Kidney (tissue), 14 donors: Measurements from ENCODE around the gene ATP5F1D. TPM values are rescaled to one million over a fixed set of nuclear protein-coding genes. Genes with fewer than 3 reads are reported as not detected.
A peak's percentile ranks its signal among the peaks of the same experiment; 100 is the strongest.

Experiments used
- DNase-seq, 5 donors: peaks; one replicate each; pipeline ENCODE4 v3.0.0-alpha.2; 2013 to 2020
- FAIRE-seq: peaks from 2 replicates; lab custom pipeline; 2012; peaks lifted over from hg19 to GRCh38; lab: Jason Lieb, UNC
- H3K27ac ChIP-seq, 2 donors: one replicate each; pipeline ENCODE4 v1.7.0; 2013; ENCODE audit warnings: low read depth in 2 of 2, low read length in 2 of 2, inconsistent platforms in 1 of 2
- H3K27me3 ChIP-seq: one replicate; pipeline ENCODE4 v1.7.1; 2013; ENCODE audit warnings: low read length, inconsistent platforms; ENCODE audit not compliant: control insufficient read depth, insufficient read depth
- H3K36me3 ChIP-seq, 3 donors: one replicate each; pipeline versions ENCODE4 v1.7.0 to v1.7.1; 2013; ENCODE audit warnings: low read length in 3 of 3, control low read depth in 1 of 3, inconsistent platforms in 1 of 3; ENCODE audit not compliant: insufficient read depth in 3 of 3, control insufficient read depth in 2 of 3
- H3K4me1 ChIP-seq, 3 donors: one replicate each; pipeline versions ENCODE4 v1.7.0 to v1.7.1; 2013; ENCODE audit warnings: low read length in 3 of 3, inconsistent platforms in 1 of 3, low read depth in 1 of 3; ENCODE audit not compliant: control insufficient read depth in 2 of 3, insufficient read depth in 2 of 3
- H3K4me3 ChIP-seq, 3 donors: one replicate each; pipeline versions ENCODE4 v1.7.0 to v1.8.1; 2013; ENCODE audit warnings: low read length in 3 of 3, control low read depth in 1 of 3, inconsistent platforms in 1 of 3
- H3K9ac ChIP-seq, 3 donors: one replicate each; pipeline versions ENCODE4 v1.7.0 to v1.7.1; 2013; ENCODE audit warnings: low read length in 3 of 3, control low read depth in 1 of 3, inconsistent platforms in 1 of 3
- H3K9me3 ChIP-seq, 3 donors: one replicate each; pipeline versions ENCODE4 v1.7.0 to v1.7.1; 2013; ENCODE audit warnings: low read length in 3 of 3, control low read depth in 1 of 3, inconsistent platforms in 1 of 3; ENCODE audit not compliant: control insufficient read depth in 2 of 3, insufficient read depth in 1 of 3
- intact Hi-C: fragments of 100-400 bp; cut with DNase I; formaldehyde crosslinking; loops from one replicate; pipeline ENCODE4 v1.11.1; 2022
- polyA plus RNA-seq: library from polyadenylated mRNA; stranded (reverse); fragments of 350-450 nt; fragmentation: Illumina TruSeq; extraction: RNeasy Lipid Tissue Mini Kit (QIAGEN cat#74804); gene quantifications from one replicate; pipeline ENCODE4 v1.2.3, GENCODE V29; 2014; ENCODE audit warnings: low read depth, low replicate concordance; ENCODE audit not compliant: insufficient read depth
- total RNA-seq: library from RNA; stranded (reverse); fragmentation: NEBNext Ultra II Directional; extraction: Animal tissue kit (Norgen Biotek cat#: 25700); gene quantifications from one replicate; pipeline ENCODE4 v1.2.1, GENCODE V29; 2021
- TF ChIP-seq, protein P1 (sequence below): IDR thresholded peaks from 3 replicates; pipeline ENCODE4 v1.5.1; 2012; ENCODE audit warnings: mild to moderate bottlenecking, moderate library complexity, borderline replicate concordance; ENCODE audit not compliant: insufficient read depth; ENCODE audit errors: extremely low read depth
- donor health status: control.
- donor health status: control.
- donor health status: control.
- donor health status: control.
- donor health status: control.
- donor health status: DM: yes; HTN: yes; CAD: no.
- donor health status: Normal renal cell carcinoma (clear cell type).

Gene ATP5F1D
- total and polyA plus RNA-seq, 2 donors from 2014 or later, result 183 to 641 TPM

- peaks cover 3 to 15% (median 4%) of the 10 kb centered on the region in 3 donors for H3K36me3 ChIP-seq
- TF ChIP-seq, protein P1, sequence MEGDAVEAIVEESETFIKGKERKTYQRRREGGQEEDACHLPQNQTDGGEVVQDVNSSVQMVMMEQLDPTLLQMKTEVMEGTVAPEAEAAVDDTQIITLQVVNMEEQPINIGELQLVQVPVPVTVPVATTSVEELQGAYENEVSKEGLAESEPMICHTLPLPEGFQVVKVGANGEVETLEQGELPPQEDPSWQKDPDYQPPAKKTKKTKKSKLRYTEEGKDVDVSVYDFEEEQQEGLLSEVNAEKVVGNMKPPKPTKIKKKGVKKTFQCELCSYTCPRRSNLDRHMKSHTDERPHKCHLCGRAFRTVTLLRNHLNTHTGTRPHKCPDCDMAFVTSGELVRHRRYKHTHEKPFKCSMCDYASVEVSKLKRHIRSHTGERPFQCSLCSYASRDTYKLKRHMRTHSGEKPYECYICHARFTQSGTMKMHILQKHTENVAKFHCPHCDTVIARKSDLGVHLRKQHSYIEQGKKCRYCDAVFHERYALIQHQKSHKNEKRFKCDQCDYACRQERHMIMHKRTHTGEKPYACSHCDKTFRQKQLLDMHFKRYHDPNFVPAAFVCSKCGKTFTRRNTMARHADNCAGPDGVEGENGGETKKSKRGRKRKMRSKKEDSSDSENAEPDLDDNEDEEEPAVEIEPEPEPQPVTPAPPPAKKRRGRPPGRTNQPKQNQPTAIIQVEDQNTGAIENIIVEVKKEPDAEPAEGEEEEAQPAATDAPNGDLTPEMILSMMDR, result no peak
- peak overlapping the region; percentile 92 for H3K27ac ChIP-seq
- peaks cover 0 to 34% (median 16%) of the 10 kb centered on the region in 3 donors for H3K4me1 ChIP-seq
- peak overlapping the region; percentile 36 to 60 (median 48) for H3K4me3 ChIP-seq
- H3K9ac ChIP-seq, result peak overlapping the region in 1 of 3 donors; percentile 55
- DNase-seq, result no peak
- no peak for FAIRE-seq
- no peaks in the 10 kb centered on the region for H3K27me3 ChIP-seq
- no peaks in the 10 kb centered on the region for H3K9me3 ChIP-seq
- intact Hi-C loops, result no loop called here
Observed at GRCh38 chr19:1249990-1250436, 8.5 kb downstream of the ATP5F1D start.

DNA sequence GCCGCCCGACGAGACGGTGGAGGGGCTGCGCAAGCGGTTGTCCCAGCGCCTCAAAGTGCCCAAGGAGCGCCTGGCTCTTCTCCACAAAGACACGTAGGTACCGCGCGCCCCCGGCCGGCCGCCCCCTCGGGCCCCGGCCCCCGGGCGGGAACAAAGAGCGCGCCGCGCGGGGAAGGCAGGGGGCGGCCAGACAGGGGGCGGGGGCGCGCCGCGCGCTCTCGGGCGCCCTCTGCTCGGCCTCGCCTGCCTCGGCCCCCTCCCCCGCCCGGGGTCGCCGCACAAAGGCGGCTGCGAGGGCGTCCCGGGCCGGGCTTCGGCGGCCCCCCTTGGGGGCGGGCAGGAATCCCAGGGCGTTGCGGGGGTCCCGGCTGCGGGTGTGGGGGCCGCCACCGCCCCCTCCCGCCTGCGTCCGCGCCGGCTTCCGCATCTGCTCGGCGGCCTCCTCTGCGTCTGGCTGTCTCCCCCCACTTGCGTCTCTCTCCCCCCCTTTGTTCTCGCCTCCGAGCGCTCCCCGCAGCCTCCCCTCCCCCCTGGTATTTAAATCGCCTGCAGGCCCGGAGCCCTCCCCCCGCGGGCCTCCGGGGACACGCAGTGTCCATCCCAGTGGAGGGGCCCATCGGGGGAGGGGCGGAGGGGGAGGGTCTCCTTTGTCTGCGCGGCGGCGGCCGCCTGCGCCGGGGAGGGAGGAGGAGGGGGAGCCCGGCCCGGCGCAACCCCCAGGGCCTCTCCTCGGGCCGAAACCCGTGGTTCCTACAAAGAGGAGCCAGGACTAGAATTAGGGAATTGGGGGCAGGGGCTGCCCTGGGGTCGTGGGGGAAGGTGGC lies 9.1 kb downstream of the ATP5F1D start:
- no peaks in the 10 kb centered on the region for H3K9me3 ChIP-seq
- peaks cover 3 to 21% (median 10%) of the 10 kb centered on the region in 3 donors for H3K36me3 ChIP-seq
- peak overlapping the region; percentile 61 to 73 (median 69) for H3K4me3 ChIP-seq
- peak overlapping the region; percentile 97 for H3K27ac ChIP-seq
- peak overlapping the region in 2 of 3 donors; percentile 32 to 88 for H3K9ac ChIP-seq
- TF ChIP-seq, protein P1, result no peak
- DNase-seq (peak; percentile 85 to 93 (median 93)), FAIRE-seq (no peak)
- no peaks in the 10 kb centered on the region for H3K27me3 ChIP-seq
- intact Hi-C loops, result no loop called here
- H3K4me1 ChIP-seq, result peaks cover 0 to 38% (median 16%) of the 10 kb centered on the region in 3 donors

GRCh38 chr19:1251330-1252220 lies 10.0 kb downstream of the ATP5F1D start:
- H3K9me3 ChIP-seq, result no peaks in the 10 kb centered on the region
- peak; percentile 62 to 94 (median 85) for DNase-seq
- peaks cover 0 to 37% (median 11%) of the 10 kb centered on the region in 3 donors for H3K4me1 ChIP-seq
- peak overlapping the region; percentile 61 to 73 (median 69) for H3K4me3 ChIP-seq
- peak overlapping the region; percentile 97 for H3K27ac ChIP-seq
- H3K36me3 ChIP-seq, result peaks cover 5 to 30% (median 14%) of the 10 kb centered on the region in 3 donors
- H3K27me3 ChIP-seq, result no peaks in the 10 kb centered on the region
- TF ChIP-seq, protein P1, result no peak
- FAIRE-seq, result no peak
- intact Hi-C loops, result no loop called here
- H3K9ac ChIP-seq, result peak overlapping the region; percentile 27 to 88 (median 32)
